Mammary epithelial cell (primary cell): ENCODE data around the gene GPR146.

Source experiments
- CTCF ChIP-seq, 2 donors: IDR thresholded peaks in 1 of 2; conservative IDR thresholded peaks in 1 of 2; 2 replicates each; pipeline ENCODE4 v1.5.1; 2011 to 2012; ENCODE audit warnings: inconsistent platforms in 2 of 2, low read length in 2 of 2, mild to moderate bottlenecking in 2 of 2, control low read depth in 1 of 2, low read depth in 1 of 2; ENCODE audit not compliant: insufficient read depth in 1 of 2; ENCODE audit errors: extremely low read depth in 1 of 2
- EZH2 ChIP-seq: IDR thresholded peaks from 2 replicates; pipeline ENCODE4 v1.6.1; 2012; ENCODE audit warnings: low read length, inconsistent platforms, borderline replicate concordance

GRCh38 chr7:1106063-1106792, 61.9 kb downstream of the GPR146 start:
- TF ChIP-seq CTCF (conservative IDR thresholded peaks at IDR 0.05 in 1 of 2, IDR thresholded peaks at IDR 0.05 in 1 of 2; ENCODE audit: extremely low read depth in 1 of 2, insufficient read depth in 1 of 2, low read depth in 1 of 2, low read length in 2 of 2) (no peak), EZH2 (no peak)
